ENCODE results near the gene ETS1.

ETS1 gene

DNA sequence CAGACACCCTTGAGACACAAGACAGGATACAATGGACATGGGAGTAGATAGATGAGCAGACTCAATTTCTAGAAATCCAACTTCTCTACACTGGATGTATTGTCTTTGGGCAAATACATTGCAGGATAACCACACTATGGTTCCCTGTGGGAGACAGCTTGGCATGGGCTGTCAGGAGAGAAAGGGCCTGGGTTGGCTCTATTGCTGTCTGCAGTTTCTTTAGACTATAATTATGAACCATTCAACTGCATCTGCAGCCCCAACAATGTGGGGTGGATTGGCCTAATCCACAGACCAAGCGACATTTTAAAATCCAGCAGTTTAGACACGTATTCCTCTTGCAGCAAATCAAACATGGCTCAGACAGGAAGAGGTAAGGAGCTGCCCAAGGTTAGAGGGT, 60.3 kb downstream of the ETS1 start:
- no peak overlapping the region for H3K4me3 ChIP-seq (ENCODE audit: insufficient read depth, low read depth, low read length)
- peaks cover 100% of the 10 kb centered on the region for H3K27me3 ChIP-seq (ENCODE audit: control insufficient read depth, insufficient read depth, low read length, poor library complexity, severe bottlenecking)
- no peaks in the 10 kb centered on the region for H3K9me3 ChIP-seq (ENCODE audit: control insufficient read depth, low read length)
- H3K27ac ChIP-seq (ENCODE audit: insufficient read depth, low read depth, low read length, poor library complexity, severe bottlenecking) = no peak overlapping the region
- WGBS, 2 experiments = 94 to 98% methylated on average over 2 of the region's 2 CpGs
- peaks cover 2% of the 10 kb centered on the region for H3K4me1 ChIP-seq (ENCODE audit: control insufficient read depth, insufficient read depth, low read length)
- H3K36me3 ChIP-seq (ENCODE audit: control insufficient read depth, insufficient read depth, low read length) = no peaks in the 10 kb centered on the region

DNA sequence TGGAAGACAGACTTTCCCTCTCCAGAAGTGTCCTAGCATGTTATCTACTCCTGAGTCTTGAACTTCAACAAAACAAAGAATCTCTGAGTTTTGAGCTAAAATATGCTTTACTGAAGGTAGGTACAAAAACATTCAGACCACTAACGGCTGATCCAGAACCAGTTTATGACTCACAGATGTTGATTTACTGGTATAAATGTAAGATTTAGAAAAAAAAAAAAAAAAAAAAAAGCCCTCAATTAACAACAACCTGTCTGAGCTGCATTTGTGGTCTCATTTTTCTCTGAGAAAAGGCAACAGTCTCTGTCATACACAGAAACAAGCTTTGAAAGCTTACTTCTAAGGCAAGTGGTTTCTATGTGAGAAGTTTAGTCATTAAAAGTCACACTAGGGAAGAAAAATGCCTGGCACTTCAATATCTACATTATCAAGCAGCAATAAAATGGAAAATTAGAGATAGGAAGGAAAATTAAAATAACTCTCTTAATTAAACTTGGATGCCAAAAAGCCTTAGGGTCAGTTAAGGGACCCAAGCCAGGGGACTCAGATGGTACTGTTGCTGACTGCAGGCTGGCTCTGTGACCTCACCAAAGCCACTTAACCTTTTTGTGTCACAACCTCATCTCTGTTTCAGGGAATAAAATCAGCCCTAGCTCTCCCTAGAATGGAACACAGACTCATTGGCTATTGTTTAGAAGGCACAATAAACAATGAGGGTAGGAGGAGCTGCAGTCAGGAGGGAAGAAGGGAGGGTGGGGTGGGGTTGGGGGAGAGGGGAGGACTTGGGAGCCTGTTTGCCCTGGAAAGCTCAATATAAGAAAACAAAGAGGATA, 61.7 kb downstream of the ETS1 start:
- H3K4me3 ChIP-seq (ENCODE audit: insufficient read depth, low read depth, low read length) = no peak overlapping the region
- H3K4me1 ChIP-seq (ENCODE audit: control insufficient read depth, insufficient read depth, low read length) = no peaks in the 10 kb centered on the region
- no peaks in the 10 kb centered on the region for H3K9me3 ChIP-seq (ENCODE audit: control insufficient read depth, low read length)
- 80 to 100% methylated on average over 1 of the region's 1 CpG for WGBS, 2 experiments
- H3K27ac ChIP-seq (ENCODE audit: insufficient read depth, low read depth, low read length, poor library complexity, severe bottlenecking) = no peak overlapping the region
- no peaks in the 10 kb centered on the region for H3K36me3 ChIP-seq (ENCODE audit: control insufficient read depth, insufficient read depth, low read length)
- H3K27me3 ChIP-seq (ENCODE audit: control insufficient read depth, insufficient read depth, low read length, poor library complexity, severe bottlenecking) = peaks cover 100% of the 10 kb centered on the region

DNA sequence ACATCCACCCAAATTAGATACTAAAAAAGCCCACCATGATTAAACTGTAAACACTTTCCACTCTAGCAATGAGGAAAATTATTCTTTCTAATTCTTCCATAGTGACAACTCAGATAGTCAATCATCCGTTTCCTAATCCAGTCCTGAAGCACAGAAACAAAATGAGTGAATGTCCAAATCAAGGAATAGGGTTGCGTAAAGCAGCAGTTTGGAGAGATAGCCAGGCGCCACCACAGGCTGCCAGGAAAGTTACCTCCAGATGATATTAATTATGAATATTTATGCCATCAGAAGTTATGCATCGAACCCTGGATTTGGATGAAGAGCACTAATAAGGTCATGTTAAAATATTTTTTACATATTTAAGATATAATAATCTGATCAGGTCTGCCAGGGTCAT, 63.2 kb downstream of the ETS1 start:
- no peak overlapping the region for H3K27ac ChIP-seq (ENCODE audit: insufficient read depth, low read depth, low read length, poor library complexity, severe bottlenecking)
- H3K4me1 ChIP-seq (ENCODE audit: control insufficient read depth, insufficient read depth, low read length) = no peaks in the 10 kb centered on the region
- H3K36me3 ChIP-seq (ENCODE audit: control insufficient read depth, insufficient read depth, low read length) = no peaks in the 10 kb centered on the region
- H3K4me3 ChIP-seq (ENCODE audit: insufficient read depth, low read depth, low read length) = no peak overlapping the region
- H3K27me3 ChIP-seq (ENCODE audit: control insufficient read depth, insufficient read depth, low read length, poor library complexity, severe bottlenecking) = peaks cover 100% of the 10 kb centered on the region
- WGBS, 2 experiments = 89 to 100% methylated on average over 3 of the region's 4 CpGs
- H3K9me3 ChIP-seq (ENCODE audit: control insufficient read depth, low read length) = no peaks in the 10 kb centered on the region

DNA sequence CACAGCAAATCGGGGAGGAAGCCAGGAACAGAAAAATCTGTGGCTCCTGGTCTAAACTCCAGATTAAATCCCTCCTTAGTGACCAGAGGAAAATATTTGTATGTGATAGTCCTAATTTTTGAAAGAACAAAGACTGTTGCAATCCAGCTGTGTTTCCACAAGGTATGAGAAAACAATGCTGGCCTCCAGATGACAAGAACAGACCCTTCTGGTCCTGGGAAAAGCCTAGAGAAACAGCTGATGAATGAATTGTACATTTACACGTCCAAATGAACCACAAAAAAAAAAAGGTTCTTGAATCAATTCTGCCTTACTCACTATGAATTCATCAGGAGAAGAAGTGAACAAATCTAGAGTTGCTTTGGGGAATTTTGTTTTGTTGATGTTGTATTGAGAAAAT, 63.7 kb downstream of the ETS1 start:
- H3K4me3 ChIP-seq (ENCODE audit: insufficient read depth, low read depth, low read length) = no peak overlapping the region
- peaks cover 100% of the 10 kb centered on the region for H3K27me3 ChIP-seq (ENCODE audit: control insufficient read depth, insufficient read depth, low read length, poor library complexity, severe bottlenecking)
- no peaks in the 10 kb centered on the region for H3K4me1 ChIP-seq (ENCODE audit: control insufficient read depth, insufficient read depth, low read length)
- H3K36me3 ChIP-seq (ENCODE audit: control insufficient read depth, insufficient read depth, low read length) = no peaks in the 10 kb centered on the region
- no peak overlapping the region for H3K27ac ChIP-seq (ENCODE audit: insufficient read depth, low read depth, low read length, poor library complexity, severe bottlenecking)
- H3K9me3 ChIP-seq (ENCODE audit: control insufficient read depth, low read length) = no peaks in the 10 kb centered on the region
- whole genome bisulfite sequencing, 2 experiments = 83 to 84% methylated on average over 1 to 2 of the region's 2 CpGs

DNA sequence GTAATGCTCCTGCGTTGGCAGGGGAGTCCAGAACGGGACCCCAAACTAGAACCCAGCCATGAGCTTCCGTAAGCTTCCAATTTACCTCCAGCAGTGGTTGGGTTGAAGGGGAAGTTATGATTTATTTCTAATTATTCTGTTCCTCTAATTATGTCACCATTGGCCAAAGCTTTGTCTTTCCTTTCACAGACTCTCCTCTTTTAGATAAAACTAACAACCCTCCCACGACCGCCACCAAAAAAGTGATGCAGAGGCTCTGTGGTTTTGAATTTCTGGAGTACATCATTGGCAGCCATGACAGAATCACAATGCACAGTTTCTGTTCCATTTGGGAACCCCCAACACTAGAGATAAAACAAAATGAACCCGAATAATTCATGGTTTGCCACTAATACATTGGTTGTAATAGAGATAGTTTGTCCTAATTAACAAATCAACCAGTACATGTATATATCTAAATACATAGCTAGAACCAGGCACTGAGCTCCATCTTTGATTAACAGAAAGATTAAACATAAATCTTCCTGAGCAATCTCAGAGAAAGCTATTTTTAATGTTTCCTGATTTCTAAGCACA, 64.3 kb downstream of the ETS1 start:
- no peaks in the 10 kb centered on the region for H3K4me1 ChIP-seq (ENCODE audit: control insufficient read depth, insufficient read depth, low read length)
- no peak overlapping the region for H3K27ac ChIP-seq (ENCODE audit: insufficient read depth, low read depth, low read length, poor library complexity, severe bottlenecking)
- H3K27me3 ChIP-seq (ENCODE audit: control insufficient read depth, insufficient read depth, low read length, poor library complexity, severe bottlenecking) = peaks cover 99% of the 10 kb centered on the region
- H3K36me3 ChIP-seq (ENCODE audit: control insufficient read depth, insufficient read depth, low read length) = no peaks in the 10 kb centered on the region
- peak overlapping the region; percentile 44 for H3K4me3 ChIP-seq (ENCODE audit: insufficient read depth, low read depth, low read length)
- WGBS, 2 experiments = 27 to 43% methylated on average over 4 to 6 of the region's 6 CpGs
- H3K9me3 ChIP-seq (ENCODE audit: control insufficient read depth, low read length) = no peaks in the 10 kb centered on the region

DNA sequence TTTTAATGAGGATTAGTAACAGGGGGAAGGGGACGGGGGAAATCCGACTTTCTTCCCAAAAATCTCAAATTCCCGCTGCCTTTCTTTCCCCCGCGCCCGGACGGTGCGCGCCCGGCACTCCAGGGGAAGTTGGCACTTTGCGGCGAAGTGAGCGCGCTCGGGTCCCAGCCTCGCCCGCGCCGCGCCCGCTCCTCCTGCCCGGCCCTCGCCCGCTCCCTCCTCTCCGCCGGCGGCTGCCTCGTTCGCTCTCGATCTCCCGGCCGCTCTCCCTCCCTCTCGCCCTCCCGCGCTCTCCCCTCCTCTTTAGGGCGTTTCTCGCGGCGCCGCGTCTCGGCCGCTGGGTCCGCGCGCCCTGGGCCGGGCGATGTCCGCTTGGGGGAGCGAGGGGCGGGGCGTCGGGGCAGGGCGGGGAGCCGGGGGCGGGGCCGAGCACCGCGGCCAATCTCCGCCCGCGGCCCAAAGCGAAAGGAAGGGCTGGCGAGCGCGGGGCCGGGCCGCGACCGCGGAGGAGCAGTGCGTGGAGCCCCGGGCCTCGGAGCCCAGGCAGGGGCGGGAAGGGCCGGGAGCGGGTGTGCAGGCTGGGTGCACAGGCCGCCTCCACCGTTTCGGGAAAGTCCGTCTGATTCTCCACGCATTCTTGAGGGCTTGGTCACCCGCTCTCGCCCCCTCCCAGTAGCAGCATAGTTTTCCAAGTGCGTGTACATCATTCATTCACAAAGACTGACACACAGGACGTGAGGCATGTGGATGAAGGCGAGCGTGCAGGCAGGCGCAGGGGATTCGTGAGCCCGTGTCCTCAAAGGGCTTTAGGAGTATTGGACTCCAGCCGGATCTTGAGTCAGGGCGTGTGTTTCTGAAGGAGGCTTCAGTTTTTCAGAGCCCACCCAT, 65.1 kb downstream of the ETS1 start:
- 1% methylated on average over 93 of the region's 93 CpGs for WGBS, 2 experiments
- Histone ChIP-seq H3K36me3 (ENCODE audit: control insufficient read depth, insufficient read depth, low read length) (no peaks in the 10 kb centered on the region), H3K27me3 (ENCODE audit: control insufficient read depth, insufficient read depth, low read length, poor library complexity, severe bottlenecking) (peaks cover 99% of the 10 kb centered on the region), H3K9me3 (ENCODE audit: control insufficient read depth, low read length) (no peaks in the 10 kb centered on the region), H3K4me3 (ENCODE audit: insufficient read depth, low read depth, low read length) (peak overlapping the region; percentile 44), H3K27ac (ENCODE audit: insufficient read depth, low read depth, low read length, poor library complexity, severe bottlenecking) (no peak overlapping the region), H3K4me1 (ENCODE audit: control insufficient read depth, insufficient read depth, low read length) (no peaks in the 10 kb centered on the region)

DNA sequence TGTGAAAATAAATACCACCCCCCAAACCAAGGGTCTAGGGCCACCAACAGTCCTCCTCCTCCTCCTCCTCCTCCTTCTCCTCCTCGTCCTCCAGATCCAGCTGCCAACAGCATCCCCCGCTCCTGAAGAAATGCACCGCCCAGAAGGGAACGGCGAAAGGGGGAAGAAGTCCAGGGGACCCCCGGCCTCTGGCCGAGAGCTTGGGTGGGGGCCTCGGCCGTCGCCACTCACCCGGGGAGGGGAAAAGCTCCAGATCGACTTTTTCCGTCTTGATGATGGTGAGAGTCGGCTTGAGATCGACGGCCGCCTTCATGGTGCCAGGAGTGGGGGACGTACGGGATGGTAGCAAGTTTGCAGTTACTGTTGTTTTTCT, 65.7 kb downstream of the ETS1 start:
- Histone ChIP-seq H3K9me3 (ENCODE audit: control insufficient read depth, low read length) (no peaks in the 10 kb centered on the region), H3K36me3 (ENCODE audit: control insufficient read depth, insufficient read depth, low read length) (no peaks in the 10 kb centered on the region), H3K27me3 (ENCODE audit: control insufficient read depth, insufficient read depth, low read length, poor library complexity, severe bottlenecking) (peaks cover 97% of the 10 kb centered on the region), H3K27ac (ENCODE audit: insufficient read depth, low read depth, low read length, poor library complexity, severe bottlenecking) (no peak overlapping the region), H3K4me3 (ENCODE audit: insufficient read depth, low read depth, low read length) (peak overlapping the region; percentile 44), H3K4me1 (ENCODE audit: control insufficient read depth, insufficient read depth, low read length) (no peaks in the 10 kb centered on the region)
- 1 to 2% methylated on average over 19 of the region's 19 CpGs for WGBS, 2 experiments

DNA sequence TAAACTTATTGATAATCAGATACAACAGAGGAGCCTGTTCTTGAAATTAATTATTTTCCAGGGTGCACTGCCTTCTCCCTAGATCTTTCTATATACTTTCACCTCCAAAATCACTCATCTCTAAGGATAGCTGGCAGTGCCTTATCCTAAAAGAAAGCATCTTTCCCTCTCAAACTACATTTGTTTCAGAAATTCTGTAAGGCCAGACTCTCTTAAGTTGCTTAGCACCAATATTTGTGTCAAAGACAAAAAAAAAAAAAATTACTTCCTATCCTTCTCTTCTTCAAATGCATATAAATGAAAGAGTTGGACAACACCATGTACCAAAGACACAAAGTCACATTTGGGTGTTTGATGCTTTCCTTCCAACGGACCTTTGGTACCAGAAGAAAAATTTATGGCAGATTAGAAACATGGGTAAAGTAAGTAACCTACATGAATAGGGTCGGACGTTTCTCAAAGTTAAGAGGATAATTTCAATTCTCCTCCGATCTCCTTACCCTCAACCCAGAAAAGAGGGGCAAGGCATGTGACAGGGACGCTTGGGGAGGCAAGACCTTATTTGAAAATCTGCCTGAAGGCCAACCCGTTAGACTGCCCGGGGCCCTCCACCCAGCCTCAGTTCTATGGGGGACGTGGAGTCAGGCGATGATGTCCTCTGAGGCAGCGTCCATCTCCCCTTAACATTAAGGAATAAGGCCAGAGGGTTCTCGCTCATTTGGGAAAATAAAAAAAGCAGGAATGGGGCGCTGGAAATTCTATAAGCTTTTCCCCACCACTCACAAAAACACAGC, 66.3 kb downstream of the ETS1 start:
- peak overlapping the region; percentile 44 for H3K4me3 ChIP-seq (ENCODE audit: insufficient read depth, low read depth, low read length)
- no peaks in the 10 kb centered on the region for H3K36me3 ChIP-seq (ENCODE audit: control insufficient read depth, insufficient read depth, low read length)
- 30 to 31% methylated on average over 12 of the region's 12 CpGs for WGBS, 2 experiments
- no peak overlapping the region for H3K27ac ChIP-seq (ENCODE audit: insufficient read depth, low read depth, low read length, poor library complexity, severe bottlenecking)
- no peaks in the 10 kb centered on the region for H3K9me3 ChIP-seq (ENCODE audit: control insufficient read depth, low read length)
- H3K4me1 ChIP-seq (ENCODE audit: control insufficient read depth, insufficient read depth, low read length) = no peaks in the 10 kb centered on the region
- H3K27me3 ChIP-seq (ENCODE audit: control insufficient read depth, insufficient read depth, low read length, poor library complexity, severe bottlenecking) = peaks cover 93% of the 10 kb centered on the region

DNA sequence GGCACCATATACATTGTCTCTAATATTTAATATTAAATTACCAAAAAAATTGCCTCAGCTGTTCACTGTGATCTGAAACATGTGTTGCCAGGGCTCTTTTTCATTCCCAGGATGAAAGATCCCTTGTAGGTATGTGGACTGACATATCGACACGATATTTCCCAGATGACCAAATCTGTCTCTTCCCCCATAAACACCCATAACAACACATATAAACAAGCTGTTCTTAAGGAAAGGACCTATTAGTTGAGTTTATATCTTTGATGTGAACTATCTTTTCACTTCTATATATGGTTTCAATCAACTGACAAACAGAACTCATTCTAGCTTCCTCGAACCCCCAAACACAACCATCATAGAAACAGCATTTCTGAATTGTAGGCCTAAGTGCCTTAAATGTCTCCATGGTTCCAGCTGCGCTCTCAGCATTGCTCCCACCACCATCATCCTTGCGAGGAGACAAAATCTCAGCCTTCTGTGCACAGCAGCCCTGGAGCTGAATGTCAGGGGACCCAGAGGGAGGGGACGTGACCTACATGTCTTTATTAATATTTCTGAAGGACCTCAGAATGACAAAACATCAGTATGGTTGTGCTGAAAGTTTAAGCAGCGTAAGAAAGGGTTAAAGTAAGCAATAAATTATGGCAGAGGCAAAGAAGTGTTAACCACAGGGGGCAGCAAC, 67.0 kb downstream of the ETS1 start:
- no peaks in the 10 kb centered on the region for H3K9me3 ChIP-seq (ENCODE audit: control insufficient read depth, low read length)
- H3K36me3 ChIP-seq (ENCODE audit: control insufficient read depth, insufficient read depth, low read length) = no peaks in the 10 kb centered on the region
- WGBS, 2 experiments = 85 to 92% methylated on average over 5 to 7 of the region's 7 CpGs
- H3K4me3 ChIP-seq (ENCODE audit: insufficient read depth, low read depth, low read length) = peak overlapping the region; percentile 44
- H3K27ac ChIP-seq (ENCODE audit: insufficient read depth, low read depth, low read length, poor library complexity, severe bottlenecking) = no peak overlapping the region
- H3K27me3 ChIP-seq (ENCODE audit: control insufficient read depth, insufficient read depth, low read length, poor library complexity, severe bottlenecking) = peaks cover 93% of the 10 kb centered on the region
- no peaks in the 10 kb centered on the region for H3K4me1 ChIP-seq (ENCODE audit: control insufficient read depth, insufficient read depth, low read length)

Data from ectodermal cell (in vitro differentiated cells).